GM23248 (cell line): ENCODE data around the gene RAB3C. TPM values are rescaled to one million over a fixed set of nuclear protein-coding genes. Genes with fewer than 3 reads are reported as not detected.

Source experiments
- DNase-seq: peaks from one replicate; pipeline ENCODE4 v3.0.0-alpha.2; 2015
- H2AFZ ChIP-seq: fragments of 200-600 bp; sonication (generic); 2 replicates; pipeline ENCODE4 v1.6.1; 2016; ENCODE audit warnings: antibody characterized with exemption
- H3F3A ChIP-seq: fragments of 200-600 bp; sonication (generic); 2 replicates; pipeline ENCODE4 v1.6.1; 2016; ENCODE audit warnings: mild to moderate bottlenecking, antibody characterized with exemption, mixed run types; ENCODE audit not compliant: insufficient read depth
- H3K27ac ChIP-seq: fragments of 200-600 bp; sonication (generic); 2 replicates; pipeline ENCODE4 v1.5.1; 2016; ENCODE audit warnings: mild to moderate bottlenecking
- H3K27me3 ChIP-seq: fragments of 200-600 bp; sonication (generic); replicated peaks from 2 replicates; pipeline ENCODE4 v1.6.1; 2016; ENCODE audit warnings: mild to moderate bottlenecking; ENCODE audit not compliant: insufficient read depth
- H3K36me3 ChIP-seq: fragments of 200-600 bp; sonication (generic); 2 replicates; pipeline ENCODE4 v1.6.1; 2016; ENCODE audit warnings: low read depth, mild to moderate bottlenecking
- H3K4me1 ChIP-seq: fragments of 200-600 bp; sonication (generic); 2 replicates; pipeline ENCODE4 v1.6.1; 2016; ENCODE audit warnings: mild to moderate bottlenecking; ENCODE audit not compliant: insufficient read depth
- H3K4me2 ChIP-seq: fragments of 200-600 bp; sonication (generic); one replicate; pipeline ENCODE4 v1.6.1; 2016; ENCODE audit warnings: mild to moderate bottlenecking; ENCODE audit not compliant: unreplicated experiment
- H3K4me3 ChIP-seq: fragments of 200-600 bp; sonication (generic); 2 replicates; pipeline ENCODE4 v1.5.1; 2016; ENCODE audit warnings: mild to moderate bottlenecking
- H3K79me2 ChIP-seq: fragments of 200-600 bp; sonication (generic); 2 replicates; pipeline ENCODE4 v1.6.1; 2016; ENCODE audit warnings: mild to moderate bottlenecking; ENCODE audit not compliant: insufficient read depth
- H3K9ac ChIP-seq: fragments of 200-600 bp; sonication (generic); 2 replicates; pipeline ENCODE4 v1.6.1; 2016; ENCODE audit warnings: mild to moderate bottlenecking
- H3K9me2 ChIP-seq: fragments of 200-600 bp; sonication (generic); 2 replicates; pipeline ENCODE4 v1.6.1; 2016; ENCODE audit warnings: mixed run types, mild to moderate bottlenecking, moderate library complexity; ENCODE audit not compliant: insufficient read depth
- H3K9me3 ChIP-seq: fragments of 200-600 bp; sonication (generic); one replicate; pipeline ENCODE4 v1.6.1; 2017; ENCODE audit warnings: low read depth
- H4K20me1 ChIP-seq: fragments of 200-600 bp; sonication (generic); 2 replicates; pipeline ENCODE4 v1.6.0; 2016; ENCODE audit not compliant: insufficient read depth
- EZH2 ChIP-seq: fragments of 200-600 bp; sonication (generic); IDR thresholded peaks from 2 replicates; pipeline ENCODE4 v1.6.1; 2018; ENCODE audit warnings: antibody characterized with exemption, mild to moderate bottlenecking; ENCODE audit not compliant: insufficient read depth, poor library complexity, severe bottlenecking
- EZH2phosphoT487 ChIP-seq: fragments of 200-600 bp; sonication (generic); IDR thresholded peaks from 2 replicates; pipeline ENCODE4 v1.6.1; 2018; ENCODE audit warnings: antibody characterized with exemption, moderate library complexity, mild to moderate bottlenecking, low read depth; ENCODE audit not compliant: insufficient read depth
- WGBS, 2 experiments: methylation state at CpG; one replicate each; pipeline ENCODE4 v1.1.6; 2015 to 2017; ENCODE audit warnings: low lambda C conversion rate in 2 of 2, low coverage in 1 of 2; ENCODE audit errors: missing lambda C conversion rate in 2 of 2; 5-methylcytosine and 5-hydroxymethylcytosine counted together
- in situ Hi-C: fragments of 300-500 bp; cut with MboI; formaldehyde crosslinking; loops from 2 replicates; pipeline ENCODE4 v1.15.0; 2020
- polyA plus RNA-seq: library from polyadenylated mRNA; unstranded; fragments of >200 nt; fragmentation: Nextera tagmentation; extraction: Ambion mirVana; gene quantifications from 2 replicates; pipeline ENCODE4 v1.2.1, GENCODE V29; 2016
- total RNA-seq: library from RNA; depleted of rRNA; stranded (reverse); fragments of >200 nt; shearing (Covaris generic); gene quantifications from 2 replicates; pipeline ENCODE4 v1.2.3, GENCODE V29; 2014

The RAB3C gene
- total and polyA plus RNA-seq, 2 experiments from 2014 or later, result not detected

DNA sequence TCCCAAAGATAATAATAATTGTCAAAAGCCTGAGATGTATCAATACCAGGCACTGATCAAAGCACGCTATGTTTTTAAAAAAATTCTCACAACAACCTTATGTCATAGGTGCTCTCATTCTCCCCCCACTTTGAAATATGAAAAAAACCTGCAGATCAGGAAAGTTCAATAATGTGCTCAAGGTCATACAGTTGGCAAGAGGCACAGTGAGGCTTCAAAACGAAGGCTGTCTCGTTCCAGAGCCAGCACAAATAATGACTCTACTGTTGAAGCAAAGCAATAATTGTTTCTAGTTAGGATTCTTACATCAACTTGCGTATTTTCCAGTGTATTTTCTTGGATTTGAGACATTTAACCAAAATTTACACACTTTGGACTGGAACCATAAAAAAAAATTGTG is 88.3 kb downstream of the RAB3C start:
- H3K9me2 ChIP-seq, result no peaks in the 10 kb centered on the region
- no peaks in the 10 kb centered on the region for H3K27me3 ChIP-seq
- no peak overlapping the region for H3K27ac ChIP-seq
- no peak overlapping the region for H3K9ac ChIP-seq
- H3F3A ChIP-seq, result no peaks in the 10 kb centered on the region
- no peaks in the 10 kb centered on the region for H3K4me1 ChIP-seq
- no peaks in the 10 kb centered on the region for H3K79me2 ChIP-seq
- TF ChIP-seq EZH2 (no peak), EZH2phosphoT487 (no peak)
- no peaks in the 10 kb centered on the region for H3K9me3 ChIP-seq
- H2AFZ ChIP-seq, result no peak overlapping the region
- no peaks in the 10 kb centered on the region for H4K20me1 ChIP-seq
- no peak overlapping the region for H3K4me3 ChIP-seq
- no peak overlapping the region for H3K4me2 ChIP-seq
- no peak for DNase-seq
- 15 to 24% methylated on average over 4 of the region's 4 CpGs for WGBS, 2 experiments
- no peaks in the 10 kb centered on the region for H3K36me3 ChIP-seq
- in situ Hi-C loops, result no loop called here

DNA sequence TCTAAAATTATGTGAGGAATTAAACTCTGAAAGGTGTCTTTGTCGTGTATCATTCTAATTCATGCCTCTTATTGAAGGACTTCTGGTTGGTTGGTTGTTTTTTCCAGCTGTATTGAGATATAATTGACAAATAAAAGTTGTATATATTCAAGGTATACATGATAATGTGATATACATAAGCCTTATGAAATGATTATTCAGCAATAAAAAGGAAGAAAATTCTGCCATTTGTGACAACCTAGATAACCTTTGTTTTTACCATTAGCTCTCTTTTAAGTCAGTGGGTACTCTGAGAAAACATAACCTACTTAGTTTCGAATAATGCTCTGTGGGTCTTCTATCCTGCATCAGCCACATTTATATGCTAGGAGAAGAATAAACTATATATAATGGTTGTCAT is 89.6 kb downstream of the RAB3C start:
- in situ Hi-C loops, result no loop called here

DNA sequence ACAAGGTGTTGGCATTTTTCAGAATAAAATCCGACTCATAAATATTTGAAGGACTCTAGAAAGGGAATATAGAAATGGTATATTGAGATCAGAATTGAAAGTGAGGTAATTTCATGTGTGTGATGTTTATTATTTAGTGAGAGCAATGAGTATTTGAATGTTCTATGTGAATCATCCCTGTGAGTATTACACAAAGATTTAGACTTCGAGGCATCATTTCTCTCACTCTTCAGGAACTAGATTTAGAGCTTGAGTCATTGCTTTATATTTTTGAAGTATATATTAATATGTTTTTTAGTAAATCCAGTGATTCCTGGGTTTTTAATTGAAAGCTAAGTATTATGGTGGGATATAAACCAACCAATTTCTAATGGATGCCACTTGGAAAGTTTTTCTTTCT is 91.2 kb downstream of the RAB3C start:
- WGBS, 2 experiments, result 19 to 29% methylated on average over 2 of the region's 2 CpGs
- Histone ChIP-seq H3K4me3 (no peak overlapping the region), H3K27me3 (no peaks in the 10 kb centered on the region), H3K9ac (no peak overlapping the region), H3K9me2 (no peaks in the 10 kb centered on the region), H4K20me1 (no peaks in the 10 kb centered on the region), H3K27ac (no peak overlapping the region), H3K36me3 (no peaks in the 10 kb centered on the region), H3K9me3 (no peaks in the 10 kb centered on the region), H3K79me2 (no peaks in the 10 kb centered on the region), H3K4me2 (no peak overlapping the region), H3F3A (no peaks in the 10 kb centered on the region), H3K4me1 (no peaks in the 10 kb centered on the region), H2AFZ (no peak overlapping the region)
- no peak for TF ChIP-seq EZH2
- in situ Hi-C loops, result no loop called here
- no peak for DNase-seq

More for the DNA sequence above, 89.6 kb downstream of the RAB3C start:
- Histone ChIP-seq H3K27me3 (no peaks in the 10 kb centered on the region), H3K4me1 (no peaks in the 10 kb centered on the region), H3K9me3 (no peaks in the 10 kb centered on the region), H3F3A (no peaks in the 10 kb centered on the region), H4K20me1 (no peaks in the 10 kb centered on the region), H3K4me3 (no peak overlapping the region), H3K79me2 (no peaks in the 10 kb centered on the region), H3K9ac (no peak overlapping the region), H3K27ac (no peak overlapping the region), H3K4me2 (no peak overlapping the region), H2AFZ (no peak overlapping the region), H3K9me2 (no peaks in the 10 kb centered on the region), H3K36me3 (no peaks in the 10 kb centered on the region)
- DNase-seq, result no peak
- WGBS, 2 experiments, result 15 to 19% methylated on average over 2 of the region's 2 CpGs
- TF ChIP-seq EZH2phosphoT487, result no peak
- TF ChIP-seq EZH2, result no peak

DNA sequence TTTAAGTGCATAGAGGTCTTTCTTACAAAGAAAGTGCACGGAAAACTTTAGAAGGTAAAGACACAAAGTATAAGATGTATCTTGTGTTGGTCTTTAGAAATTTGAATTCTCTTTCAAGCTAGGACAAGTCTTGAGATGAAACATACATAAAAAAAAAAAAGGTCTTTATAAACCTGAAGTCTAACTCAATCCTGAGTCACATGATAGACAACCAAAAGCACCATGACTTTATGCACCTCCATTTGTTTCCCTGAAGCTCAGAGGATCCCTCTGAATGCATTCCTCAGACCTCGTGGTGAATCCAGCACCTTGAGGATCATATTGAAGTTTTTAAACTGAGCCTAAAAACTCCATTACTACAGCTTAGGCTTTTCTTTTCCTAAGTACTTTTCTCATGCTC is 91.8 kb downstream of the RAB3C start:
- Histone ChIP-seq H3K27ac (no peak overlapping the region), H3K79me2 (no peaks in the 10 kb centered on the region), H2AFZ (no peak overlapping the region), H3K9me2 (no peaks in the 10 kb centered on the region), H3K4me2 (no peak overlapping the region), H3K4me1 (no peaks in the 10 kb centered on the region), H3K27me3 (no peaks in the 10 kb centered on the region), H3K9me3 (no peaks in the 10 kb centered on the region), H3K4me3 (no peak overlapping the region), H3K36me3 (no peaks in the 10 kb centered on the region), H4K20me1 (no peaks in the 10 kb centered on the region), H3F3A (no peaks in the 10 kb centered on the region), H3K9ac (no peak overlapping the region)
- in situ Hi-C loops, result no loop called here
- 8 to 10% methylated on average over 2 of the region's 2 CpGs for WGBS, 2 experiments
- no peak for DNase-seq
- no peak for TF ChIP-seq EZH2
- no peak for TF ChIP-seq EZH2phosphoT487

DNA sequence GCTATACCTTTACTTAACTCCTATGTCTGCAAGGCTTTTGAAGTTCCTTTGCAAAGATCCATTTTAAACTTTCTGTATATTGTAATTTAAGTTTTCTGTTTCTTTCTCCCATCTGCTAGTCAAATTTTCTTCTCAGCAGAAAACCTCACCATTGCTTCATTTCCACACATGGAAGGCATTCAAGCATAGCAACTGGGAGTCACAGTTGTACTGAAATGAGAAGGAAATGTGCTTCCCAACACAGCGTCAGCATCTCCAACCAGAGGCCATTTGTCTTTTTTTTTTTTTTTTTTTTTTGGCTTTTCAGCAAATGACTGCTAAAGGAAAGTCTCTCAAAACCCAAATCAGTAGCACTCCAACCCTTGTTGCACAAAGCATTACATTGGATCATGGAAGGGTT is 92.5 kb downstream of the RAB3C start:
- no peaks in the 10 kb centered on the region for H3K79me2 ChIP-seq
- DNase-seq, result no peak
- WGBS, 2 experiments, result 0 to 2% methylated on average over 1 of the region's 1 CpG
- no peak overlapping the region for H3K4me2 ChIP-seq
- H2AFZ ChIP-seq, result no peak overlapping the region
- no peaks in the 10 kb centered on the region for H3K36me3 ChIP-seq
- H3K27me3 ChIP-seq, result no peaks in the 10 kb centered on the region
- no peak overlapping the region for H3K4me3 ChIP-seq
- H3K9me2 ChIP-seq, result no peaks in the 10 kb centered on the region
- no peak overlapping the region for H3K27ac ChIP-seq
- H3K9ac ChIP-seq, result no peak overlapping the region
- in situ Hi-C loops, result no loop called here
- H3F3A ChIP-seq, result no peaks in the 10 kb centered on the region
- TF ChIP-seq EZH2 (no peak), EZH2phosphoT487 (no peak)
- no peaks in the 10 kb centered on the region for H4K20me1 ChIP-seq
- H3K4me1 ChIP-seq, result no peaks in the 10 kb centered on the region
- H3K9me3 ChIP-seq, result no peaks in the 10 kb centered on the region
